Immature natural killer cell (primary cell): ENCODE data around the gene SFTA2. TPM values are rescaled to one million over a fixed set of nuclear protein-coding genes. Genes with fewer than 3 reads are reported as not detected.
"Not testable (repeated sequence)": the region's sequence is repeated elsewhere in the genome, so short reads cannot be mapped to it uniquely, and the experiment has no call there.

Experiments
- DNase-seq, 3 donors: peaks; one replicate each; pipeline ENCODE4 v3.0.0; 2022; ENCODE audit warnings: mixed read lengths in 1 of 3
- H3K27ac Mint-ChIP-seq, 6 donors: one replicate each; pipeline ENCODE4 v1.8.0; 2020; ENCODE audit warnings: mixed read lengths in 6 of 6, mild to moderate bottlenecking in 5 of 6, inconsistent platforms in 4 of 6, moderate library complexity in 3 of 6
- H3K27me3 Mint-ChIP-seq, 3 donors: one replicate each; pipeline ENCODE4 v1.8.0; 2020 to 2021; ENCODE audit warnings: low read depth in 3 of 3, mild to moderate bottlenecking in 3 of 3, mixed read lengths in 3 of 3, moderate library complexity in 3 of 3, inconsistent platforms in 1 of 3
- H3K36me3 Mint-ChIP-seq, 3 donors: one replicate each; pipeline ENCODE4 v1.8.0; 2020; ENCODE audit warnings: mixed read lengths in 3 of 3, inconsistent platforms in 2 of 3, mild to moderate bottlenecking in 2 of 3
- H3K4me1 Mint-ChIP-seq, 2 donors: one replicate each; pipeline ENCODE4 v1.8.0; 2020; ENCODE audit warnings: inconsistent platforms in 2 of 2, mild to moderate bottlenecking in 2 of 2, mixed read lengths in 2 of 2, moderate library complexity in 1 of 2
- H3K4me3 Mint-ChIP-seq, 5 donors: one replicate each; pipeline ENCODE4 v1.8.0; 2020; ENCODE audit warnings: mild to moderate bottlenecking in 5 of 5, mixed read lengths in 5 of 5, inconsistent platforms in 3 of 5, moderate library complexity in 3 of 5
- H3K9me3 Mint-ChIP-seq, 6 donors: one replicate each; pipeline ENCODE4 v1.8.0; 2020; ENCODE audit warnings: mild to moderate bottlenecking in 6 of 6, mixed read lengths in 6 of 6, inconsistent platforms in 4 of 6, moderate library complexity in 3 of 6
- polyA plus RNA-seq, 3 donors: library from polyadenylated mRNA; unstranded; fragments of 300-500 nt; fragmentation: Illumina TruSeq; gene quantifications; one replicate each; pipeline ENCODE4 v1.2.3, GENCODE V29; 2021

SFTA2 gene
- polyA plus RNA-seq, 3 donors from 2014 or later, result not detected

DNA sequence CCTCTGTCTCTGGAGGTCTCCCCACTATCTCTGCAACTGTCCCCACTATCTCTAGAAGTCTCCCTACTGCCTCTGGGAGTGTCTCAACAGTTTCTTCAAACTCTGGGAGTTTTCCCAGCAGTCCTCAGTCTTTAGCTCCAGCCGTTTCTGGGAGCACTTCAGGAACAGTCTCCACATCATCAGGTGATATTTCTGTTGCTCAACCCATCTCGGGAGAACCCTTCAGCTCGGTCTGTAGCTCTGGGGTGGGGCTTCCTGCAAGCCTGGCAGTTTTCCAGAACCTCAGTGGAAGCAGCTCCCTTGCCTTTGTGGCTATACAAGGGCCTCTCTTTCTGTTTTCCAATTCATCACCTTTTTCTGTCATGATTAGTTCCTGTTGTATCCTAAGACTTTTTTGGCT lies 3.0 kb upstream of the SFTA2 start:
- no peak for DNase-seq
- Mint-ChIP-seq H3K4me1 (no peaks in the 10 kb centered on the region), H3K9me3 (no peaks in the 10 kb centered on the region), H3K27ac (no peak overlapping the region), H3K4me3 (no peak overlapping the region), H3K36me3 (no peaks in the 10 kb centered on the region), H3K27me3 (peaks cover 6 to 8% (median 7%) of the 10 kb centered on the region in 3 donors)

DNA sequence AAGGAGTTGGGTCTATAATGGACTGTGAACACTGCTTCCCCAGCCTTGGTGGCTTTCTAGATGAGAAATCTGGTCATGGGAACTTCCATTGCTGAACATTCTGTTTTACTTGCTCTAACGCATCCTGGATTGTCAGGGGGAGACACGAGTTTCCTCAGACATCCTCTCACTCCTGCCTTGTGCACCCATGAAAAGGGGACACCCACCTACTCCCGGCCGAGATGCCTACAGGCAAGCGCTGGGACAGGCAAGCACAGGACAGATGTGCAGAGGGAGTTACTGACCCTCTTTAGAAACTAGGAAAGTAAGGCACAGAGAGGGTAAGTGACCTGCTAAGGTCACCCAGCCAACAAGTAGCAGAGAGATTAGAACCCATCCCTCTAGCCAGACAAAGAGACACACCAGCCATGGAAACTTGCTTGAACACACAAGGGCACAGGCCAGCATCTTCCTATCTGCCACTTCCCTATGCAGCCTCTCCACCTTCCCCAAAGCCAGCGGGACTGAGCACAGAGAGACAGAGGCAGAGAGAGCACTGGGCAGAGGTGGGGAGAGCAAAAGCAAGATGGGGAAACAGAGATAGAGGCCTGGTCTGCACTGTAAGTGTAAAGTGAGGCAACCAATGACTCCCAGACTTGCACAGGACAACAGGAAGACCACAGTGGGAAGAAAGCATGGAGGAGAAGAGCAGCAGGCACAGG lies 845 bp upstream of the SFTA2 start:
- Mint-ChIP-seq H3K4me3 (no peak overlapping the region), H3K36me3 (peaks cover 8 to 10% (median 9%) of the 10 kb centered on the region in 3 donors), H3K9me3 (no peaks in the 10 kb centered on the region), H3K27ac (no peak overlapping the region), H3K4me1 (no peaks in the 10 kb centered on the region), H3K27me3 (peaks cover 5 to 8% (median 7%) of the 10 kb centered on the region in 3 donors)
- no peak for DNase-seq

DNA sequence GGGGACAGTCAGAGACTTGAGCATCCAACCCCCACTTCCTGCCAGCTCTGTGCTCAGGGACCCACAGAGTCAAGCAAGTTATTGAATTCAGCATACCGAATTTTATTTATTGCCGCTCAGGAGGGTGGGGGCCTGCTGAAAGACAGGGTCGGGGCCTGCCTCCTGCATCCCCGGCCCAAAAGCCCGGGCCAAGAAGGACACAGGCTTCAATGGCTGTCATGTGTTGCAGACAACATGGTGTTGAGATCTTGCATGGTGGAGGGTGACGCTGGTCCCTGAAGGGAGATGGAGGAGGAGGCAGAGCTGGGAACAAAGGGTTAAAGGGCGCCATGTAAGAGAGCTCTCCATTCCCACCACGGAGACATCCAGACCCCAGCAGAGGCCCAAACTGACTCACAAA lies 698 bp downstream of the SFTA2 start:
- H3K27ac Mint-ChIP-seq, result no peak overlapping the region
- peaks cover 16 to 20% (median 16%) of the 10 kb centered on the region in 3 donors for H3K36me3 Mint-ChIP-seq
- peaks cover 3 to 4% (median 3%) of the 10 kb centered on the region in 3 donors for H3K27me3 Mint-ChIP-seq

DNA sequence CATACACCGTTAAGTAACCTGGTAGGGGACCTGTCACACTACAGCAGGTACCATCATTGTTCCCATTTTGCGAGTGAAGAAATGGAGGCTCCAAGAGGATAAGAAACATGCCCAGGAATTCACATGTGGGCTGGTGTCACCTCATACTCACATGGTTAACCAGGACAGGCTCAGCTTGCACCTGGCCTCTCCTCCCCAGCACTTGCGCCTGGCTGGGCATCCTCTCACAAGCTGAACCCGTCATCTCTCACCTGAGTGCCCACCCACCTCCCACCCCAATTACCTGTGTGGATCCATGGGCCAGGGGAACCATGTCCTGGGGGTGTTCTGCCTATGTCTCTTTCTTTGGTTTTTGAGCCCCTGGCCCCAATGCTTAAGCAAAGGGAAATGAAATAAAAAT lies 1.5 kb downstream of the SFTA2 start:
- DNase-seq, result no peak
- H3K36me3 Mint-ChIP-seq, result peaks cover 16 to 21% (median 16%) of the 10 kb centered on the region in 3 donors
- no peak overlapping the region for H3K4me3 Mint-ChIP-seq
- H3K27me3 Mint-ChIP-seq, result peaks cover 3 to 4% (median 3%) of the 10 kb centered on the region in 3 donors
- no peaks in the 10 kb centered on the region for H3K9me3 Mint-ChIP-seq
- H3K27ac Mint-ChIP-seq, result no peak overlapping the region
- no peaks in the 10 kb centered on the region for H3K4me1 Mint-ChIP-seq

More for the DNA sequence above, 698 bp downstream of the SFTA2 start:
- Mint-ChIP-seq H3K9me3 (no peaks in the 10 kb centered on the region), H3K4me1 (no peaks in the 10 kb centered on the region), H3K4me3 (no peak overlapping the region)
- DNase-seq, result no peak

DNA sequence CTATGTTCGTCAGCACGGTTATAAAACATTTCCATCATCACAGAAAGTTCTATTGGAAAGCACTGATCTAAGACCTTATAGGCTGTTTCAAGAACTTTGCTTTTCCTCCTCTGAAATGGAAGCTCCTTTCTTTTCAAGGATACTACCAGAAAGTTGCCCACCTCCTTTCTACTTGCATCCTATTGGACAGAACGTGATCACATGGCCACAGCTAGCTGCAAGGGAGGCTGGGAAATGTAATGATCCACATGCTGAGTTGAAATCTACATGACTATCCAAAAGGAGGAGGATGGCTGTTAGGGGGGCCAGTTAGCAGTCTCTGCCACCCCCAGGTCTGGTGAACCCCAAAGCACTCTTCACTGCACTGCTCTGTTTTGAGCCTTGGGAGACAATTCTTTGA lies 3.3 kb downstream of the SFTA2 start:
- Mint-ChIP-seq H3K9me3 (no peaks in the 10 kb centered on the region), H3K4me1 (no peaks in the 10 kb centered on the region), H3K36me3 (peaks cover 16 to 25% (median 16%) of the 10 kb centered on the region in 3 donors), H3K27ac (no peak overlapping the region), H3K27me3 (peaks cover 0 to 3% (median 3%) of the 10 kb centered on the region in 3 donors), H3K4me3 (no peak overlapping the region)
- no peak for DNase-seq

DNA sequence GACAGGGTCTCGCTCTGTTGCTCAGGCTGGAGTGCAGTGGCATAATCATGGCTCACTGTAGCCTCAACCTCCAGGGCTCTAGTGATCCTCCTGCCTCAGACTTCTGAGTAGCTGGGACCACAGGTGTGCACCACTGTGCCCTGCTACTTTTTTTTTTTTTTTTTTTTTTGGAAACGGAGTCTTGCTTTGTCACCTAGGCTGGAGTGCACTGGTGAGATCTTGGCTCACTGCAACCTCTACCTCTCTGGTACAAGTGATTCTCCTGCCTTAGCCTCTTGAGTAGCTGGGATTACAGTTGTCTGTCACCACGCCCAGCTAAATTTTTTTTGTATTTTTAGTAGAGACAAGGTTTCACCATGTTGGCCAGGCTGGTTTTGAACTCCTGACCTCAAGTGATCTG lies 4.9 kb downstream of the SFTA2 start:
- H3K36me3 Mint-ChIP-seq, result peaks cover 16 to 32% (median 21%) of the 10 kb centered on the region in 3 donors
- H3K9me3 Mint-ChIP-seq, DNase-seq, H3K4me3 Mint-ChIP-seq, H3K27ac Mint-ChIP-seq, H3K4me1 Mint-ChIP-seq, H3K27me3 Mint-ChIP-seq: not testable (repeated sequence)

DNA sequence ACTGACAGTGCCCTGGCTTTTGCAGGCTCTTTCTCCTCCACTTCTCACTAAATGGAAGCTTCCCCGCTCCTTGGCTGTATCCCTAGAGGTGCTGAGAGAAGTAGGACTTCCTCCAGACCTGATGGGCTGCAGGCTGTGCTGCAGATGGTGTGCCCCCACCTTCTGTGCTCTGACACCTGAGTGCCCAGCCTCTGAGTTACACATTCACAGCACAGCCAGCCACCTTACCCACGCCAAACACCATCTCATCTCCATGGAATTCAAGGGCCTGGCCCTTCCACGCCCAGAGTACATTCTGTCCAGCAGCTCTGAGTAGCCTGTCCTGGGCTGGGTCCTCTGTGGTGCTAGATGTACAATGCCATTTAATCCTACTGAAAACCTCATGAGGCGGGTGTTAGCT lies 5.3 kb downstream of the SFTA2 start:
- DNase-seq, result no peak
- Mint-ChIP-seq H3K36me3 (peaks cover 16 to 34% (median 22%) of the 10 kb centered on the region in 3 donors), H3K4me1 (no peaks in the 10 kb centered on the region), H3K9me3 (no peaks in the 10 kb centered on the region), H3K27ac (no peak overlapping the region), H3K27me3 (peaks cover 0 to 3% (median 3%) of the 10 kb centered on the region in 3 donors), H3K4me3 (no peak overlapping the region)

DNA sequence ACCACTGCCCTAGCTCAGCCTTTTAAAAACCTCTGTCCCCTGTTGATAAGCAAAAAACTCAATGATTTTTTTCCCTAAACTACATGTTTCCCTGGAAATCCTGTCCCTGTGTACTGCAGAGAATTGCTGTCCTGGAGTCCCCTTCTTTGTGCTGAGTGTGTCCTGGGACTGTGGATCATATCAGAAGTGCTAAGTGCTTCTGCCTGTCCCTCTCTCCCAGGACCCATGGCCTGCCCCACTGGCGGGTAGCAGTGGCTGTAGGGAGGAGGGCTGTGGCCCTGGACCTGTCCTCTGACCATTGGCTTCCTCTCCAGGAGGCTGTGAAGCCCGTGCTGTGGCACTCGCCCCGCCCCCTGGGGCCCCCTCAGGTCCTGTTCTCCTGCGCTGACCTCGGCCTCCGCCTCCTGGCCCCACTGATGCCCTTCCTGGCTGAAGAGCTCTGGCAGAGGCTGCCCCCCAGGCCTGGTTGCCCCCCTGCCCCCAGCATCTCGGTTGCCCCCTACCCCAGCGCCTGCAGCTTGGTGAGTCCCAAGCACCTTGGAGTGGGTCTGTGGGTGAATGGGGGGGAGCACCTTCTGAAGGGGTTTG lies 7.8 kb downstream of the SFTA2 start:
- not testable (repeated sequence) for H3K4me3 Mint-ChIP-seq, H3K27me3 Mint-ChIP-seq, H3K4me1 Mint-ChIP-seq, DNase-seq, H3K27ac Mint-ChIP-seq, H3K9me3 Mint-ChIP-seq
- peaks cover 24 to 44% (median 25%) of the 10 kb centered on the region in 3 donors for H3K36me3 Mint-ChIP-seq

DNA sequence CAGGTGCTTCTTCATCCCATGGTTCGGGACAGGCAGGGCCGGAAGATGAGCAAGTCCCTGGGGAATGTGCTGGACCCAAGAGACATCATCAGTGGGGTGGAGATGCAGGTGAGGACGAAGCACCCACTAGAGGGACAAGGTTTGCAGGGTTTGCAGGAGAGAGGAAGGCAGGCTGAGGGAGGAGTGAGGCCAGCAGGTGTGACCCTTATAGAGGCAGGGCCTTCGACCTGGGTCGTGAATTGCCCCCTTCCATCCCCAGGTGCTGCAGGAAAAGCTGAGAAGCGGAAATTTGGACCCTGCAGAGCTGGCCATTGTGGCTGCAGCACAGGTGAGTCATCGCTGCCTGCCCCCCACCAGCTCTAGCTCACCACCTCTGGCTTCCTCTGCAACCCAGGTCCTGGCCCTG lies 9.5 kb downstream of the SFTA2 start:
- peaks cover 18 to 39% (median 20%) of the 10 kb centered on the region in 3 donors for H3K36me3 Mint-ChIP-seq
- no peak overlapping the region for H3K4me3 Mint-ChIP-seq
- no peaks in the 10 kb centered on the region for H3K9me3 Mint-ChIP-seq
- H3K4me1 Mint-ChIP-seq, result no peaks in the 10 kb centered on the region
- no peak overlapping the region for H3K27ac Mint-ChIP-seq
- no peak for DNase-seq
- peaks cover 1 to 3% (median 2%) of the 10 kb centered on the region in 3 donors for H3K27me3 Mint-ChIP-seq

DNA sequence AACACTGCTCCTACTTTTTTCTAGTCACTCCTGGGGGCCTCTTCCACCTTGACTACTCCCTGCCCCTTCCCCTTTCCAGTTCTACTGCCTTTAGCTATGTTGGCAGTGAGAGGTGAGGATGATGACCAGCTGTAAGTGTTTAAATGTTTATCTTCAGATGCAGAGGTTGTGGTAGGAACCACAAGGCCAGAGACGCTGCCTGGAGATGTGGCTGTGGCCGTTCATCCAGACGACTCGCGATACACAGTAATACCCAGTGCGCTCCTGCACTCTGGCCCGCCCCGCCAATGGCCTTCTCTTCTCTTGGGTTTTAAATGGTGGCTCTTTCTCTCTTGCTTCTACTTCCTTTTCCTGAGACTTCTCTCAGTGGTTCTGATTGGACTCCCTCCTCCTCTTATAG lies 13.3 kb downstream of the SFTA2 start:
- H3K9me3 Mint-ChIP-seq, result no peaks in the 10 kb centered on the region
- peaks cover 19 to 35% (median 21%) of the 10 kb centered on the region in 3 donors for H3K36me3 Mint-ChIP-seq
- peaks cover 15 to 27% of the 10 kb centered on the region in 2 donors for H3K4me1 Mint-ChIP-seq
- H3K27me3 Mint-ChIP-seq, result peaks cover 4 to 6% (median 5%) of the 10 kb centered on the region in 3 donors
- H3K27ac Mint-ChIP-seq, result peak overlapping the region in 1 of 6 donors; percentile 71
- no peak overlapping the region for H3K4me3 Mint-ChIP-seq
- DNase-seq, result no peak

DNA sequence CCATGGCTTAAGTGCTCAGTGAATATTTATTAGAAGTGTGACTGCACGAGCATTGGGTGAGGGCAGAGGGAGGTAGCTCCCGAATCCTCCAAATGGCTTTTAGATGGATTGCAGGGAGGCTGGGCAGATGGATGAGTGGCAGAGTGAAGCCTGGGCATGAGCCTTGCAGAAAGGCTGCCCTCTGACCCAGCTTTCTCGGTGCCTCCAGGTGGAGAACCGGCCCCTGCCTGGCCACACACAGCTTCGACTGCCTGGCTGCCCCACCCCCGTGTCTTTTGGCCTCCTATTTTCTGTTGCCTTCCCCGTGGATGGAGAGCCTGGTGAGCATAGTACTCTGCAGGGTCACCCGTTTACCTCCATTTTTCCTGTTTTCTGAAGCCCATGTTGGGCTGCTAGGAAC lies 14.5 kb downstream of the SFTA2 start:
- Mint-ChIP-seq H3K4me3 (no peak overlapping the region), H3K4me1 (peaks cover 20 to 38% of the 10 kb centered on the region in 2 donors), H3K27ac (peak overlapping the region in 1 of 6 donors; percentile 70), H3K36me3 (peaks cover 19 to 32% (median 22%) of the 10 kb centered on the region in 3 donors), H3K9me3 (no peaks in the 10 kb centered on the region), H3K27me3 (peaks cover 4 to 8% (median 4%) of the 10 kb centered on the region in 3 donors)
- DNase-seq, result no peak

DNA sequence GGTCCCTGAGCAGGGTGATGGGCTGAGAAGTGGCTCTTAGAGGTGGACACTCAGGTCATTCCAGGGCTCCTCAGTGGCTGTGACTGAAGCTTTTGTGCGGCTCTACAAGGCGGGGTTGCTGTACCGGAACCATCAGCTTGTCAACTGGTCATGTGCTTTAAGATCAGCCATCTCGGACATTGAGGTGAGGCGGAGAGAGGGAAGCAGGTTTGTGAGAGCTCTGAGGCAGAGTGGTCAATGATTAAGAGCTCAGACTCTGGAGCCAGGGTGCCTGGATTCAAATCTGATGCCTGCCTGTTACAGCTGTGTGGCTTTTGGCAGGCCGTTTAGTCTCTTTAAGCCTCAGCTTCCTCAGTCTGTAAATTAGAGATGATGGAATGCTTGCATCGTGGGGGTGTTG lies 14.9 kb downstream of the SFTA2 start:
- Mint-ChIP-seq H3K4me3 (no peak overlapping the region), H3K27ac (no peak overlapping the region), H3K36me3 (peaks cover 19 to 28% (median 22%) of the 10 kb centered on the region in 3 donors)

DNA sequence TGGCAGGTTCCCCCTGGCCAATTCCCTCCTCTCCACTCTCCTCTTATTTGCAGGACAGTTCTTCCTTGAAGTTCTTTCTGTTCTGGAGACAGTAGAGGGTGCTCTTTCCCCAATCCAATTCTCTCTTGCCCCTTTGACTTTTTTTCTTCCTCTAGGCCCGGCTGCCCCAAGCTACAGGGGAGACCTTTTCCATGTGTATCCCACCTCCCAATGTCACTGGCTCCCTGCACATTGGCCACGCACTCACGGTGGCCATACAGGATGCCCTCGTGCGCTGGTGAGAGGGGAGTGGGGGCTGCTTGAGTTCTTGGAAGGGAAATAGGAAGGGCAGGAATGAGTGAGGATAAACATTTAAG lies 16.4 kb downstream of the SFTA2 start:
- peak in 2 of 3 donors; percentile 18 to 25 for DNase-seq
- Mint-ChIP-seq H3K27ac (peak overlapping the region in 4 of 6 donors; percentile 28 to 74 (median 56)), H3K4me3 (peak overlapping the region; percentile 60 to 98 (median 87)), H3K4me1 (peaks cover 20 to 47% of the 10 kb centered on the region in 2 donors), H3K36me3 (peaks cover 28 to 37% (median 30%) of the 10 kb centered on the region in 3 donors), H3K9me3 (no peaks in the 10 kb centered on the region), H3K27me3 (peaks cover 1 to 8% (median 3%) of the 10 kb centered on the region in 3 donors)

More for the DNA sequence above, 14.9 kb downstream of the SFTA2 start:
- Mint-ChIP-seq H3K9me3 (no peaks in the 10 kb centered on the region), H3K27me3 (peaks cover 3 to 8% (median 3%) of the 10 kb centered on the region in 3 donors), H3K4me1 (peaks cover 20 to 43% of the 10 kb centered on the region in 2 donors)
- DNase-seq, result no peak

DNA sequence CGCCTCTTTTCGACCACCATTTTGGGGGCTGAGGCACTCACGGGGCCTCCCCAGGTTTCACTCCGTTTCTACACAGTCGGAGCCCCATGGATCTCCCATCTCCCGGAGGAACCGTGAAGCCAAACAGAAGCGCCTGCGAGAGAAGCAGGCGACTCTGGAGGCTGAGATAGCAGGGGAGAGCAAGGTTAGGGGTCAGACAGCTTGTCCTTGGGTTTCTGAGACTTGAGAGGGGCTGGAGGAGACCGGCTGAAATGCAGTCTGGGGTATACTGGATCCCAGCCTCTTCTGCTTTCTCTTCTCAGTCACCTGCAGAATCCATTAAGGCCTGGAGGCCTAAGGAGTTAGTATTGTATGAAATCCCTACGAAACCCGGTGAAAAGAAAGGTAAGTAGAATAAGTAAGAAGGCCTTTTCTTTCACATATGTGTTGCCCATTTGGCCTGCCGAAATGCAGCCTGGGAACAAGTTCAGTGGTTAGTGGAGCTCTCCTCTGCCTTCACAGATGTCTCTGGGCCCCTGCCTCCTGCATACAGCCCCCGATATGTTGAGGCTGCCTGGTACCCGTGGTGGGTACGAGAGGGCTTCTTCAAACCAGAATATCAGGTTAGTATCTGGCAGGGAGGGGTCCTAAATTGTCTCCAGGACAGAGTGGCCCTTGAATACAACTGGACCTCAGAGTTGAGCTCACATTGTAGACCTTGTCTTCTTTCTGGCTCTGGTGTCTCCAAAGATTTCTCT lies 16.9 kb downstream of the SFTA2 start:
- H3K36me3 Mint-ChIP-seq, result peaks cover 24 to 32% (median 30%) of the 10 kb centered on the region in 3 donors
- peak overlapping the region; percentile 87 to 98 (median 91) for H3K4me3 Mint-ChIP-seq
- no peaks in the 10 kb centered on the region for H3K9me3 Mint-ChIP-seq
- DNase-seq, result no peak
- H3K4me1 Mint-ChIP-seq, result peaks cover 20 to 47% of the 10 kb centered on the region in 2 donors
- H3K27me3 Mint-ChIP-seq, result peaks cover 1 to 8% (median 3%) of the 10 kb centered on the region in 3 donors
- H3K27ac Mint-ChIP-seq, result peak overlapping the region; percentile 73 to 92 (median 86)
